H1 (cell line): ENCODE measurements around the gene GFPT1. TPM values are rescaled to one million over a fixed set of nuclear protein-coding genes. Genes with fewer than 3 reads are reported as not detected.
A peak's percentile ranks its signal among the peaks of the same experiment; 100 is the strongest.

ENCODE experiments used
- CTCF ChIA-PET: fragments of 300-600 bp; sonication (Branson Sonifier 250); formaldehyde crosslinking; loops from one replicate; lab custom pipeline; 2021; ENCODE audit not compliant: partially characterized antibody; lab: Charles Lee
- POLR2A ChIA-PET: fragments of 300-600 bp; sonication (Branson Sonifier 250); formaldehyde crosslinking; loops from one replicate; lab custom pipeline; 2021; ENCODE audit warnings: inconsistent platforms; ENCODE audit not compliant: partially characterized antibody; lab: Charles Lee
- DNase-seq, 2 experiments: peaks; one replicate each; pipeline versions ENCODE4 v3.0.0 to v3.0.0-alpha.2; 2010 to 2022; ENCODE audit warnings: low spot score in 2 of 2, low read depth in 1 of 2, mixed read lengths in 1 of 2
- FAIRE-seq: peaks from 2 replicates; lab custom pipeline; 2011; peaks lifted over from hg19 to GRCh38; lab: Jason Lieb, UNC
- H2AFZ ChIP-seq: 2 replicates; pipeline ENCODE4 v1.8.1; 2012; ENCODE audit warnings: low read length, inconsistent platforms
- H2AK5ac ChIP-seq: 2 replicates; pipeline ENCODE4 v1.6.1; 2013; ENCODE audit warnings: low read depth, low read length
- H2BK120ac ChIP-seq: replicated peaks from 2 replicates; pipeline ENCODE3; 2013; ENCODE audit warnings: low read depth, low read length, inconsistent platforms
- H2BK12ac ChIP-seq: 2 replicates; pipeline ENCODE4 v1.6.1; 2013; ENCODE audit warnings: low read depth, low read length
- H2BK15ac ChIP-seq: 2 replicates; pipeline ENCODE4 v1.6.1; 2013; ENCODE audit warnings: low read length
- H2BK20ac ChIP-seq: 2 replicates; pipeline ENCODE4 v1.6.1; 2013; ENCODE audit warnings: low read length
- H2BK5ac ChIP-seq: 2 replicates; pipeline ENCODE4 v1.6.1; 2013; ENCODE audit warnings: low read depth, low read length
- H3K14ac ChIP-seq: 2 replicates; pipeline ENCODE4 v1.6.1; 2013; ENCODE audit warnings: inconsistent platforms; ENCODE audit not compliant: insufficient read length
- H3K18ac ChIP-seq: 2 replicates; pipeline ENCODE4 v1.6.1; 2013; ENCODE audit warnings: low read length; ENCODE audit errors: extremely low read depth
- H3K23ac ChIP-seq: 2 replicates; pipeline ENCODE4 v1.6.1; 2013; ENCODE audit warnings: inconsistent platforms; ENCODE audit not compliant: insufficient read length
- H3K23me2 ChIP-seq: 2 replicates; pipeline ENCODE4 v1.6.1; 2013; ENCODE audit warnings: low read depth, low read length
- H3K27ac ChIP-seq: 2 replicates; pipeline ENCODE4 v1.6.1; 2011; ENCODE audit warnings: low read depth, low read length, inconsistent platforms
- H3K27me3 ChIP-seq, 4 experiments: replicated peaks in 1 of 4; 1 replicate in 1 of 4; 2 replicates in 3 of 4; pipeline versions ENCODE4 v1.6.1 to v1.8.1; 2011 to 2013; ENCODE audit warnings: low read length in 3 of 4, mild to moderate bottlenecking in 3 of 4, inconsistent platforms in 2 of 4, mixed read lengths in 2 of 4, moderate library complexity in 1 of 4; ENCODE audit not compliant: control insufficient read depth in 3 of 4, insufficient read depth in 3 of 4; ENCODE audit errors: extremely low read depth in 1 of 4
- H3K36me3 ChIP-seq, 4 experiments: 2 replicates each; pipeline versions ENCODE4 v1.6.1 to v1.8.1; 2011 to 2013; ENCODE audit warnings: mild to moderate bottlenecking in 4 of 4, low read length in 3 of 4, moderate library complexity in 2 of 4, control low read depth in 1 of 4, inconsistent platforms in 1 of 4; ENCODE audit not compliant: insufficient read depth in 4 of 4, control insufficient read depth in 2 of 4
- H3K4ac ChIP-seq: replicated peaks from 2 replicates; pipeline ENCODE3; 2013; ENCODE audit warnings: low read length, low read depth, mixed read lengths, inconsistent platforms; ENCODE audit not compliant: insufficient read length
- H3K4me1 ChIP-seq, 4 experiments: replicated peaks in 1 of 4; 1 replicate in 1 of 4; 2 replicates in 3 of 4; pipeline versions ENCODE4 v1.6.1 to v1.8.1; 2011 to 2013; ENCODE audit warnings: low read length in 3 of 4, inconsistent platforms in 2 of 4, mixed read lengths in 1 of 4; ENCODE audit not compliant: insufficient read depth in 4 of 4, control insufficient read depth in 3 of 4
- H3K4me2 ChIP-seq, 2 experiments: 2 replicates each; pipeline versions ENCODE4 v1.6.1 to v1.8.1; 2011 to 2013; ENCODE audit warnings: low read depth in 2 of 2, low read length in 2 of 2, control low read depth in 1 of 2, inconsistent platforms in 1 of 2, mild to moderate bottlenecking in 1 of 2; ENCODE audit not compliant: insufficient read depth in 1 of 2
- H3K4me3 ChIP-seq, 4 experiments: fragments of 200-600, 300-600 bp in 1 of 4; sonication (generic), shearing (Covaris generic), sonication (Bioruptor Twin) in 1 of 4; 2 replicates each; pipeline versions ENCODE4 v1.5.1 to v1.8.1; 2011 to 2016; ENCODE audit warnings: low read length in 4 of 4, low read depth in 3 of 4, control low read depth in 2 of 4, inconsistent platforms in 2 of 4, mild to moderate bottlenecking in 2 of 4, mixed read lengths in 1 of 4, moderate library complexity in 1 of 4; ENCODE audit not compliant: insufficient read depth in 2 of 4; ENCODE audit errors: extremely low read depth in 1 of 4
- H3K56ac ChIP-seq: replicated peaks from 2 replicates; pipeline ENCODE3; 2013; ENCODE audit warnings: low read depth, mild to moderate bottlenecking, mixed read lengths, low read length, inconsistent platforms; ENCODE audit not compliant: insufficient read length
- H3K79me1 ChIP-seq: 2 replicates; pipeline ENCODE4 v1.6.1; 2013; ENCODE audit warnings: low read depth, low read length, control low read depth
- H3K79me2 ChIP-seq, 2 experiments: 2 replicates each; pipeline versions ENCODE4 v1.6.1 to v1.8.1; 2012 to 2013; ENCODE audit warnings: low read length in 2 of 2, mild to moderate bottlenecking in 2 of 2, inconsistent platforms in 1 of 2; ENCODE audit not compliant: insufficient read depth in 2 of 2, control insufficient read depth in 1 of 2
- H3K9ac ChIP-seq, 4 experiments: replicated peaks in 1 of 4; 1 replicate in 1 of 4; 2 replicates in 3 of 4; pipeline versions ENCODE4 v1.6.1 to v1.8.1; 2011 to 2013; ENCODE audit warnings: low read depth in 3 of 4, low read length in 3 of 4, control low read depth in 2 of 4, mild to moderate bottlenecking in 2 of 4, moderate library complexity in 2 of 4, inconsistent platforms in 1 of 4; ENCODE audit errors: extremely low read depth in 1 of 4
- H3K9me3 ChIP-seq, 2 experiments: 2 replicates each; pipeline versions ENCODE4 v1.6.1 to v1.8.1; 2012 to 2013; ENCODE audit warnings: mild to moderate bottlenecking in 2 of 2, moderate library complexity in 2 of 2, control low read depth in 1 of 2, inconsistent platforms in 1 of 2, low read depth in 1 of 2, low read length in 1 of 2, mixed read lengths in 1 of 2; ENCODE audit not compliant: insufficient read depth in 2 of 2
- H4K20me1 ChIP-seq, 2 experiments: replicated peaks in 1 of 2; 2 replicates each; pipeline versions ENCODE3 to v1.8.1; 2011 to 2013; ENCODE audit warnings: inconsistent platforms in 2 of 2, low read length in 2 of 2, mild to moderate bottlenecking in 1 of 2; ENCODE audit not compliant: insufficient read depth in 2 of 2, control insufficient read depth in 1 of 2
- H4K5ac ChIP-seq: 2 replicates; pipeline ENCODE4 v1.6.1; 2013; ENCODE audit warnings: low read length, low read depth, mixed read lengths, inconsistent platforms; ENCODE audit not compliant: insufficient read length
- H4K8ac ChIP-seq: 2 replicates; pipeline ENCODE4 v1.8.0; 2013; ENCODE audit warnings: mild to moderate bottlenecking, moderate library complexity, low read length, inconsistent platforms; ENCODE audit not compliant: insufficient read depth; ENCODE audit errors: extremely low read depth
- H4K91ac ChIP-seq: replicated peaks from 2 replicates; pipeline ENCODE3; 2013; ENCODE audit warnings: low read length, mixed read lengths, inconsistent platforms; ENCODE audit not compliant: insufficient read length
- ATF2 ChIP-seq: IDR thresholded peaks from 2 replicates; pipeline ENCODE4 v1.6.1; 2012; ENCODE audit warnings: low read length, inconsistent platforms
- BCL11A ChIP-seq, 2 experiments: IDR thresholded peaks; one replicate each; pipeline ENCODE4 v1.6.1; 2011; ENCODE audit warnings: low read depth in 2 of 2, low read length in 2 of 2, mild to moderate bottlenecking in 2 of 2
- CHD1 ChIP-seq: IDR thresholded peaks from 2 replicates; pipeline ENCODE4 v1.6.1; 2012; ENCODE audit warnings: low read depth, low read length, improper control_type of control experiment
- MAX ChIP-seq: IDR thresholded peaks from 2 replicates; pipeline ENCODE4 v1.6.1; 2012; ENCODE audit warnings: inconsistent platforms
- POU5F1 ChIP-seq: IDR thresholded peaks from 2 replicates; pipeline ENCODE4 v1.6.1; 2011; ENCODE audit warnings: low read depth, mild to moderate bottlenecking, low read length, moderate library complexity
- WGBS, 2 experiments: shearing (Covaris generic) in 1 of 2; methylation state at CpG; one replicate each; pipeline versions ENCODE4 v1.1.6 to v1.1.7; 2013 to 2015; ENCODE audit warnings: low lambda C conversion rate in 2 of 2, mixed read lengths in 2 of 2, inconsistent platforms in 1 of 2, low coverage in 1 of 2, missing lambda C conversion rate in 1 of 2; ENCODE audit not compliant: insufficient replicate concordance in 2 of 2, insufficient coverage in 1 of 2, insufficient read length in 1 of 2; ENCODE audit errors: extremely low coverage in 1 of 2, missing lambda C conversion rate in 1 of 2; 5-methylcytosine and 5-hydroxymethylcytosine counted together
- polyA plus RNA-seq, 7 experiments: library from polyadenylated mRNA; depleted of rRNA in 3 of 7; stranded (reverse) in 5 of 7; unstranded in 2 of 7; fragments of >200 nt in 5 of 7; fragments of 200-250 nt in 2 of 7; gene quantifications; 1 replicate in 5 of 7; 2 replicates in 1 of 7; 4 replicates in 1 of 7; pipeline versions ENCODE4 v1.2.1 to v1.2.3, GENCODE V29; 2011 to 2013; ENCODE audit warnings: missing spikeins in 2 of 7, mixed read lengths in 2 of 7
- total RNA-seq: library from RNA; stranded (reverse); fragmentation: NEBNext Ultra II Directional; extraction: Animal tissue kit (Norgen Biotek cat#: 25700); gene quantifications from 2 replicates; pipeline ENCODE4 v1.2.1, GENCODE V29; 2021

The GFPT1 gene
- total and polyA plus RNA-seq, 2 of the 8 experiments (the other 6 are each of a cell fraction or from before 2014, with no cell fraction given), result 13.3 to 76.2 TPM

GRCh38 chr2:69436596-69436937 lies 49.5 kb upstream of the GFPT1 start:
- Histone ChIP-seq H4K91ac (no peak overlapping the region), H3K4me1 (peaks cover 4 to 5% (median 4%) of the 10 kb centered on the region in 4 experiments), H3K4ac (no peak overlapping the region), H3K27ac (peak overlapping the region; percentile 82), H3K9me3 (no peaks in the 10 kb centered on the region), H4K8ac (no peak overlapping the region), H3K79me2 (peaks cover 0 to 10% of the 10 kb centered on the region in 2 experiments; a peak in 2 of 4 replicates), H3K27me3 (no peaks in the 10 kb centered on the region), H3K23ac (no peak overlapping the region), H4K5ac (no peak overlapping the region), H3K4me2 (peak overlapping the region; percentile 81 to 86), H3K9ac (peak overlapping the region; percentile 72 to 86 (median 85); a peak in 6 of 7 replicates), H2BK5ac (no peak overlapping the region), H2AFZ (peak overlapping the region; percentile 64; the same call in 1 of the 2 replicates), H3K4me3 (peak overlapping the region; percentile 65 to 89 (median 79)), H3K36me3 (no peaks in the 10 kb centered on the region; a peak in 1 of 8 replicates), H4K20me1 (peaks cover 0 to 2% of the 10 kb centered on the region in 2 experiments), H2BK120ac (no peak overlapping the region), H2BK15ac (no peak overlapping the region), H2BK12ac (no peak overlapping the region), H3K56ac (no peak overlapping the region), H2BK20ac (no peak overlapping the region), H3K23me2 (peaks cover 3% of the 10 kb centered on the region; the same call in 1 of the 2 replicates), H3K79me1 (no peaks in the 10 kb centered on the region), H3K14ac (no peak overlapping the region), H2AK5ac (no peak overlapping the region), H3K18ac (peak overlapping the region; percentile 95)
- ChIA-PET POLR2A (interaction anchor here (0.9 to 1.9 kb wide), 15 partner anchors 9 to 392 kb away, joined by 3 to 10 read pairs (median 4); partner anchors contain the start of genes GFPT1 and GMCL1), CTCF (interaction anchor here (0.6 to 2.5 kb wide), 15 partner anchors 9 to 289 kb away, joined by 3 to 8 read pairs (median 3); no protein-coding TSS in a partner anchor)
- FAIRE-seq (no peak), DNase-seq (no peak)
- TF ChIP-seq MAX (no peak), BCL11A (IDR thresholded peaks at IDR 0.05; ENCODE audit: low read depth in 2 of 2, low read length in 2 of 2) (no peak), POU5F1 (no peak), CHD1 (no peak), ATF2 (0 out of 2 replicates have a peak, but pooled peaks have one; percentile 16)
- 8% methylated on average over 5 of the region's 5 CpGs; no CpG with 5 or more reads in 1 of the 2 experiments for WGBS, 2 experiments
